Vagina (tissue), 2 donors: ENCODE results near the gene KISS1R. TPM values are rescaled to one million over a fixed set of nuclear protein-coding genes. Genes with fewer than 3 reads are reported as not detected.

Source experiments
- DNase-seq, 2 donors: peaks; one replicate each; pipeline ENCODE4 v3.0.0-alpha.2; 2017; ENCODE audit errors: extremely low spot score in 2 of 2
- H3K27ac ChIP-seq: fragments of 200-600 bp; sonication (generic); one replicate; pipeline ENCODE4 v1.5.1; 2019
- H3K27me3 ChIP-seq: fragments of 200-600 bp; sonication (generic); one replicate; pipeline ENCODE4 v1.5.1; 2019
- H3K36me3 ChIP-seq, 2 donors: fragments of 200-600 bp; sonication (generic); one replicate each; pipeline ENCODE4 v1.5.1; 2017 to 2019
- H3K4me1 ChIP-seq: fragments of 200-600 bp; sonication (generic); one replicate; pipeline ENCODE4 v1.5.1; 2019
- H3K4me3 ChIP-seq, 2 donors: fragments of 200-600 bp; sonication (generic); 1 replicate in 1 of 2; 2 replicates in 1 of 2; pipeline ENCODE4 v1.5.1; 2016 to 2019
- H3K9me3 ChIP-seq: fragments of 200-600 bp; sonication (generic); one replicate; pipeline ENCODE4 v1.5.1; 2019
- POLR2A ChIP-seq, 2 donors: fragments of 450-650 bp; IDR thresholded peaks; one replicate each; pipeline ENCODE4 v1.6.1; 2017; ENCODE audit warnings: antibody characterized with exemption in 2 of 2, mild to moderate bottlenecking in 2 of 2, moderate library complexity in 2 of 2
- POLR2AphosphoS5 ChIP-seq, 2 donors: sonication (generic); formaldehyde crosslinking; IDR thresholded peaks; one replicate each; pipeline ENCODE4 v1.9.0; 2017; ENCODE audit warnings: antibody characterized with exemption in 2 of 2, mild to moderate bottlenecking in 2 of 2, low read depth in 1 of 2; ENCODE audit not compliant: insufficient read depth in 1 of 2
- intact Hi-C: fragments of 100-400 bp; cut with DNase I; formaldehyde crosslinking; loops from one replicate; pipeline ENCODE4 v1.15.1; 2023
- total RNA-seq: library from RNA; depleted of rRNA; stranded (reverse); fragments of >200 nt; gene quantifications from one replicate; pipeline ENCODE4 v1.2.3, GENCODE V29; 2016
- TF ChIP-seq, protein P1 (sequence below), 3 experiments: fragments of 450-650 bp in 2 of 3; fragments of 200-600 bp in 1 of 3; sonication (generic) in 1 of 3; IDR thresholded peaks; one replicate each; pipeline ENCODE4 v1.5.1; 2017 to 2019; ENCODE audit warnings: antibody characterized with exemption in 3 of 3, mild to moderate bottlenecking in 2 of 3, moderate library complexity in 2 of 3

KISS1R gene
- total RNA-seq, 1 donor from 2014 or later: not detected

DNA sequence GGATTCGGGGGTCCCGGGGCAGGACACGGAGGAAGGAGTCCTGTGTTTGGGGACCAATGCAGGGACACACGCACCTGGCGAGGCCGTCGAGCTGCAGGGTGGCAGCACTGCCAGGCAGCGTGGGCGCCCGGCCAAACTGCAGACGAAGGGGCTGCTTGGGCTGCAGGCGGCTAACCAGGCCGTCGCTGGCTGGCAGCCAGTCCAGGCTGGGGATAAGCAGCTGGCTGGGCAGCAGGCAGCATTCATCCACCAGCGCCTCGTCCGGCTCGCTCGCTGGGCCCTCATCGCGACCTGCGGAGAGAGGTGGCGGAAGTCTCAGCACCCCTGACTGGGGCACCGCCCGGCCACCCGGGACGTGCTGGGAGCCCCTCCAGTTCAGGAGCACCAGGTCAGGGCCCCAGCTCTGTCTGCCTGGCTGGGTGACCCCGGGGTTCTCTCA, 46.2 kb upstream of the KISS1R start:
- Histone ChIP-seq H3K4me1 (peaks cover 46% of the 10 kb centered on the region), H3K36me3 (peaks cover 0 to 32% of the 10 kb centered on the region in 2 donors), H3K9me3 (no peaks in the 10 kb centered on the region), H3K27me3 (no peaks in the 10 kb centered on the region), H3K27ac (peak overlapping the region; percentile 87), H3K4me3 (no peak overlapping the region)
- no peak for DNase-seq
- intact Hi-C loops: no loop called here
- TF ChIP-seq POLR2A (IDR thresholded peaks at IDR 0.05) (no peak), POLR2AphosphoS5 (IDR thresholded peaks at IDR 0.05; ENCODE audit: insufficient read depth in 1 of 2, low read depth in 1 of 2) (peak in 1 of 2 donors; percentile 44)
- TF ChIP-seq, protein P1, sequence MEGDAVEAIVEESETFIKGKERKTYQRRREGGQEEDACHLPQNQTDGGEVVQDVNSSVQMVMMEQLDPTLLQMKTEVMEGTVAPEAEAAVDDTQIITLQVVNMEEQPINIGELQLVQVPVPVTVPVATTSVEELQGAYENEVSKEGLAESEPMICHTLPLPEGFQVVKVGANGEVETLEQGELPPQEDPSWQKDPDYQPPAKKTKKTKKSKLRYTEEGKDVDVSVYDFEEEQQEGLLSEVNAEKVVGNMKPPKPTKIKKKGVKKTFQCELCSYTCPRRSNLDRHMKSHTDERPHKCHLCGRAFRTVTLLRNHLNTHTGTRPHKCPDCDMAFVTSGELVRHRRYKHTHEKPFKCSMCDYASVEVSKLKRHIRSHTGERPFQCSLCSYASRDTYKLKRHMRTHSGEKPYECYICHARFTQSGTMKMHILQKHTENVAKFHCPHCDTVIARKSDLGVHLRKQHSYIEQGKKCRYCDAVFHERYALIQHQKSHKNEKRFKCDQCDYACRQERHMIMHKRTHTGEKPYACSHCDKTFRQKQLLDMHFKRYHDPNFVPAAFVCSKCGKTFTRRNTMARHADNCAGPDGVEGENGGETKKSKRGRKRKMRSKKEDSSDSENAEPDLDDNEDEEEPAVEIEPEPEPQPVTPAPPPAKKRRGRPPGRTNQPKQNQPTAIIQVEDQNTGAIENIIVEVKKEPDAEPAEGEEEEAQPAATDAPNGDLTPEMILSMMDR (IDR thresholded peaks at IDR 0.05): no peak

DNA sequence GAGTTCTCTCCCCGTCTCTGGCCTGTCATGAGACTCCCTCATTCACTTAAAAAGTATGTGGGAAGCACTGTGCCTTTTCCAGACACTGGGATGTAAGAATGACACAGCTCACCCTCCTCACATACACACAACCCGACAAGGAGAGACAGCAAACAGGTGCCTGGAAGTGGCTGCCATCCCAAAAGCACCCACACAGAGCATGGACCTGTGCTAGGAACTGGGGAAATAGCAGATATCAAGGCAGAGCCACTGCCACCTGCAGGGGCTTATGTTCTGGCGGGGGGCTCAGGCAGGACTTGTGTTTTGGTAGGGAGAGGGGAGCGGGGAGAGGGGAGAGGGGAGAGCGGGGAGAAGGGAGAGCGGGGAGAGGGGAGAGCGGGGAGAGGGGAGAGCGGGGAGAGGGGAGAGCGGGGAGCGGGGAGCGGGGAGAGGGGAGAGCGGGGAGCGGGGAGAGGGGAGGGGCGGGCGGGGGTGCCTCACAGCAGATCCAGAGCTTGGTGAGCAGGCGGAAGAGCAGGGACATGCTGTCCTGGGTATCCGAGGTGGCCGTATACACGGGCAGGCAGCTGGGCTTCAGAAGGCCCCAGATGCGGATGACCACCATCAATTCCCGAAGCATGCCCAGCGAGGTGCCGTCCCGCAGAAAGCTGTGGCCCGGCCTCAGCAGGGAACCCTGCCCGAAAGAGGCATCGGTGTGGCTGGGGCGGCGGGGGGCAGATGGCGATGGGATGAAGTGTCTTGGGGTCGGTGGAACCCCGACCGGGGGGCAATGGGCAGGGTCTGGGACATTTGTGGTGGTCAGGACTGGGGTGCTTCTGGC, 45.5 kb upstream of the KISS1R start:
- Histone ChIP-seq H3K36me3 (peaks cover 0 to 35% of the 10 kb centered on the region in 2 donors), H3K4me1 (peaks cover 46% of the 10 kb centered on the region), H3K4me3 (no peak overlapping the region), H3K27ac (peak overlapping the region; percentile 87), H3K9me3 (no peaks in the 10 kb centered on the region), H3K27me3 (no peaks in the 10 kb centered on the region)
- intact Hi-C loops: no loop called here
- DNase-seq: no peak
- TF ChIP-seq POLR2A (IDR thresholded peaks at IDR 0.05): no peak
- TF ChIP-seq, protein P1 (IDR thresholded peaks at IDR 0.05): no peak
- TF ChIP-seq POLR2AphosphoS5 (IDR thresholded peaks at IDR 0.05; ENCODE audit: insufficient read depth in 1 of 2, low read depth in 1 of 2): no peak

DNA sequence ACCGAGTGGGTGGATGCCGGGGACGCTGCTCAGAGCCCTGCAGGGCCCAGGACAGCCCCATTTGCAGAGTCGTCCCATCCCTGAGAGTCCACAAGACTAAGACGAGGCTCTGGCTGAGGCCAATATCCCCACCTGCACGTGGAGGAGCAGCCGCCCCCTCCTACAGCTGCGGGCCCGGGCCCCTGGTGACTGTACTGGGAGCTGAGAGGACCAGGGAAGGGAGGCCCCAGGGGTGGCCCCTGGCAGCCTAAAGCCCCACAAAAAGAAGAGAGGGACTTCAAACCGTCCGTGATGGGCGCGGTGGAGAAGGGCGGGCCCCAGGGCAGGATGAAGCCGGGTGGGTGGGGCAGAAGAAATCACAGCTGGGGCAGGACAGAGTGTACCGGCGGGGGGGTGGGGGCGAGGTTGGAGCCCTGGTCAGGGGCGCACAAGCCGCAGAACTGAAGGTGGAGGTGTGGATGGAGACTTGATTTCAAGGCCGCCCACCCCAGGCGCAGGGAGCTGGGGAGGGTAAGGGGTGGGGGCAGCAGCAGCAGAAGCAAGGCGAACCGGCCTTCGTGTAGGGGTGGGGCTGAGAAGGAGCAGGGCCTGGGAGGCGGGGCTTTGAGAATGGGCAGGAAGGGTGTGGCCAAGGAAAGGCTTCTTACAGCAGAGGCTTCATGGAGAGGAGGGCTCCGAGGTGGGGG, 44.7 kb upstream of the KISS1R start:
- Histone ChIP-seq H3K4me3 (no peak overlapping the region), H3K9me3 (no peaks in the 10 kb centered on the region), H3K27ac (peak overlapping the region; percentile 81), H3K27me3 (no peaks in the 10 kb centered on the region), H3K4me1 (peaks cover 44% of the 10 kb centered on the region), H3K36me3 (peaks cover 0 to 42% of the 10 kb centered on the region in 2 donors)
- no peak for TF ChIP-seq POLR2AphosphoS5 (IDR thresholded peaks at IDR 0.05; ENCODE audit: insufficient read depth in 1 of 2, low read depth in 1 of 2)
- no peak for TF ChIP-seq POLR2A (IDR thresholded peaks at IDR 0.05)
- TF ChIP-seq, protein P1 (IDR thresholded peaks at IDR 0.05): no peak
- DNase-seq: no peak
- intact Hi-C loops: no loop called here

DNA sequence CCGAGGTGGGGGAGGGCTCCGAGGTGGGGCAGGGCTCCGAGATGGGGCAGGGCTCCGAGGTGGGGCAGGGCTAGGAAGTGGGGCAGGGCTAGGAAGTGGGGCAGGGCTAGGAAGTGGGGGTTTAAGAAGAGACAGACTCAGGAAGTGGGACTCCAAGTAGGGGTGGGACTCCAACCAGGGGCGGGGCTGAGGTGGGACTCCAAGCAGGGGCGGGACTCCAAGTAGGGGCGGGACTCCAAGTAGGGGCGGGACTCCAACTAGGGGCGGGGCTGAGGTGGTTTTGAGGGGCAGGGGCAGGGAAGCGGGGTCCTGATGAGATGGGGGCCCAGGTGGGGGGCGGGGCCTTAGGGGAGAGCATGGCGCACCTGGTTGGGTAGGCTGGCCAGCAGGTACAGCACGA, 44.0 kb upstream of the KISS1R start:
- peak overlapping the region; percentile 81 for H3K27ac ChIP-seq
- H3K4me3 ChIP-seq: no peak overlapping the region
- peaks cover 37% of the 10 kb centered on the region for H3K4me1 ChIP-seq
- H3K27me3 ChIP-seq: no peaks in the 10 kb centered on the region
- H3K36me3 ChIP-seq: peaks cover 0 to 38% of the 10 kb centered on the region in 2 donors
- intact Hi-C loops: no loop called here
- DNase-seq: no peak
- TF ChIP-seq, protein P1 (IDR thresholded peaks at IDR 0.05): no peak
- no peak for TF ChIP-seq POLR2AphosphoS5 (IDR thresholded peaks at IDR 0.05; ENCODE audit: insufficient read depth in 1 of 2, low read depth in 1 of 2)
- TF ChIP-seq POLR2A (IDR thresholded peaks at IDR 0.05): no peak
- no peaks in the 10 kb centered on the region for H3K9me3 ChIP-seq
